ENCODE measurements around the gene PCGF3. TPM values are rescaled to one million over a fixed set of nuclear protein-coding genes. Genes with fewer than 3 reads are reported as not detected.
A peak's percentile ranks its signal among the peaks of the same experiment; 100 is the strongest.

Gene PCGF3
- total and polyA plus RNA-seq, 9 of the 15 experiments (the other 6 are each of a cell fraction or from before 2014, with no cell fraction given), result 2.6 to 46.1 (median 20.3) TPM

DNA sequence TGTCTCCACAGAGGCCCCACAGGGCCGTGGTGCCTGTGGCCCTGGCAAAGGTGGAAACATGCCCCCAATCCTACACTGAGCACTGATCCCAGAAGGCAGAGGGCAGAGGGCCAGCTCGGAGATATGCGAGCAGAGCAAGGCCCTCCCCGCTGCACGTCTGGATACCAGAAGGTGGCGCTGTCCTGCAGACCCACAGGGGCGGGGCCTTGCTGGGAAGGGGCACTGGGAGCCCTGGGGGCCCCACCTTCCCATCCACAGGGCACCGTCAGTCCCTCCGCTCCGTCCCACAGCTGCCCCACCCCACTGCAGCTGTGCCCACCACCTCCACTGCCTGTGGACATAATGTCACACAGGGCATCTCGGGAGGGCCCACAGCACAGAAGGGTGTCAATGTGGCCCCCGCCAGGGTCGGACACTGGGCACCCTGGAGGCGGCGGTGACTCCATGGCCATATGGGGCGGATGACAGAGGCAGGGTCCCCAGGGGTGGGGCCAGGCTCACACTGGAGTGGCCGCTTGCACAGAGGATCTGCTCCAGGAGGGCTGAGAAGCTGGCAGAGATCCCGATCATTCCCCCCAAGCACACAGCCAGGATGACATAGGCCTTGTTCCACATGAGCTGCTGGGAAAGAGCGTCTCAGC, 21.5 kb upstream of the PCGF3 start:
- peak overlapping the region in 1 of 2 experiments; percentile 70; a peak in 2 of 4 replicates for H3K9ac ChIP-seq (ENCODE audit: insufficient read depth in 1 of 2, low read depth in 2 of 2, low read length in 2 of 2)
- no peaks in the 10 kb centered on the region for H3K9me3 ChIP-seq (replicated peaks; ENCODE audit: control insufficient read depth, insufficient read depth, low read depth, low read length)
- H2AFZ ChIP-seq (ENCODE audit: low read depth, low read length), result no peak overlapping the region
- H3K4me3 ChIP-seq, result no peak overlapping the region
- FAIRE-seq, result peak; percentile 70
- peak; percentile 69 to 83 (median 74) for DNase-seq (ENCODE audit: extremely low read depth in 1 of 4, low spot score in 3 of 4)
- CTCF ChIA-PET (ENCODE audit: low intra/inter-chr PET ratio), result interaction anchor here (0.6 kb wide), 1 partner anchor 10 kb away, joined by 5 read pairs; the partner anchor contains the start of genes ATP5ME and MYL5
- peak overlapping the region; percentile 7; the same call in 1 of the 2 replicates for H3K4me2 ChIP-seq (ENCODE audit: insufficient read depth, low read length)
- H3K27me3 ChIP-seq (ENCODE audit: control insufficient read depth in 2 of 2, insufficient read depth in 2 of 2, low read length in 2 of 2), result no peaks in the 10 kb centered on the region
- in situ Hi-C loops (cut with MboI), result no loop called here
- peaks cover 25 to 94% of the 10 kb centered on the region in 2 experiments for H3K4me1 ChIP-seq (replicated peaks in 1 of 2; ENCODE audit: control insufficient read depth in 2 of 2, insufficient read depth in 2 of 2, low read length in 2 of 2)
- BruUV-seq (replicated peaks), result no TSS peak
- no peaks in the 10 kb centered on the region for H3K36me3 ChIP-seq (ENCODE audit: control insufficient read depth, insufficient read depth, low read length)
- peaks cover 7% of the 10 kb centered on the region; the same call in 2 of the 3 replicates for H3K79me2 ChIP-seq (ENCODE audit: control insufficient read depth, insufficient read depth, low read length)
- H3K9me1 ChIP-seq (ENCODE audit: control insufficient read depth, insufficient read depth, low read length), result no peaks in the 10 kb centered on the region
- H4K20me1 ChIP-seq (replicated peaks; ENCODE audit: control insufficient read depth, insufficient read depth, low read length), result 0 out of 2 replicates have a peak, but pooled peaks cover 4% of the 10 kb centered on the region
- intact Hi-C loops (cut with micrococcal nuclease), result loop anchor here (5.0 to 10.0 kb wide), 3 partner anchors 51 to 301 kb away; partner anchors contain the start of gene IDUA
- H3K27ac ChIP-seq (ENCODE audit: extremely low read depth, low read depth, low read length), result no peak overlapping the region
- ATAC-seq, result peak; percentile 68
- 21% methylated on average over 19 of the region's 19 CpGs for WGBS (ENCODE audit: insufficient coverage, low coverage, missing lambda C conversion rate)
- POLR2A ChIA-PET, result interaction anchor here (0.5 to 0.7 kb wide), 5 partner anchors 10 to 1985 kb away, joined by 3 to 4 read pairs (median 3); partner anchors contain the start of genes ATP5ME and MYL5
- TF ChIP-seq RB1 (IDR thresholded peaks at IDR 0.05; ENCODE audit: low read depth) (peak; percentile 69), PCBP2 (IDR thresholded peaks at IDR 0.05; ENCODE audit: low read depth, low read length, poor library complexity, severe bottlenecking) (no peak), CTBP1 (IDR thresholded peaks at IDR 0.05; ENCODE audit: borderline replicate concordance) (peak; percentile 69), ARID2 (IDR thresholded peaks at IDR 0.05) (0 out of 2 replicates have a peak, but pooled peaks have one; percentile 20), PRMT5 (CRISPR knock-in tag; IDR thresholded peaks at IDR 0.05) (no peak), CREM (IDR thresholded peaks at IDR 0.05; ENCODE audit: low read depth) (peak; percentile 59), FUS (optimal IDR thresholded peaks at IDR 0.05; ENCODE audit: low read depth, low read length) (no peak), GTF2B (IDR thresholded peaks at IDR 0.05; ENCODE audit: extremely low read depth, insufficient read length) (no peak), RUNX1 (IDR thresholded peaks at IDR 0.05; ENCODE audit: low read depth) (no peak), YBX1 (IDR thresholded peaks at IDR 0.05) (no peak), ATF7 (IDR thresholded peaks at IDR 0.05) (peak; percentile 34; the same call in 1 of the 2 replicates), PHTF2 (CRISPR knock-in tag; IDR thresholded peaks at IDR 0.05) (no peak), POU5F1 (IDR thresholded peaks at IDR 0.05; ENCODE audit: borderline replicate concordance, low read depth, low read length, partially characterized antibody) (no peak), MAZ (CRISPR knock-in tag; conservative IDR thresholded peaks at IDR 0.05 in 1 of 2, IDR thresholded peaks at IDR 0.05 in 1 of 2) (peak; percentile 86 to 96)
- TF ChIP-seq, protein P1, sequence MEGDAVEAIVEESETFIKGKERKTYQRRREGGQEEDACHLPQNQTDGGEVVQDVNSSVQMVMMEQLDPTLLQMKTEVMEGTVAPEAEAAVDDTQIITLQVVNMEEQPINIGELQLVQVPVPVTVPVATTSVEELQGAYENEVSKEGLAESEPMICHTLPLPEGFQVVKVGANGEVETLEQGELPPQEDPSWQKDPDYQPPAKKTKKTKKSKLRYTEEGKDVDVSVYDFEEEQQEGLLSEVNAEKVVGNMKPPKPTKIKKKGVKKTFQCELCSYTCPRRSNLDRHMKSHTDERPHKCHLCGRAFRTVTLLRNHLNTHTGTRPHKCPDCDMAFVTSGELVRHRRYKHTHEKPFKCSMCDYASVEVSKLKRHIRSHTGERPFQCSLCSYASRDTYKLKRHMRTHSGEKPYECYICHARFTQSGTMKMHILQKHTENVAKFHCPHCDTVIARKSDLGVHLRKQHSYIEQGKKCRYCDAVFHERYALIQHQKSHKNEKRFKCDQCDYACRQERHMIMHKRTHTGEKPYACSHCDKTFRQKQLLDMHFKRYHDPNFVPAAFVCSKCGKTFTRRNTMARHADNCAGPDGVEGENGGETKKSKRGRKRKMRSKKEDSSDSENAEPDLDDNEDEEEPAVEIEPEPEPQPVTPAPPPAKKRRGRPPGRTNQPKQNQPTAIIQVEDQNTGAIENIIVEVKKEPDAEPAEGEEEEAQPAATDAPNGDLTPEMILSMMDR (IDR thresholded peaks at IDR 0.05 in 2 of 3, conservative IDR thresholded peaks at IDR 0.05 in 1 of 3; ENCODE audit: insufficient read depth in 2 of 3, low read depth in 1 of 3, low read length in 3 of 3), result peak; percentile 82 to 85 (median 84)
- TF ChIP-seq, protein P2, sequence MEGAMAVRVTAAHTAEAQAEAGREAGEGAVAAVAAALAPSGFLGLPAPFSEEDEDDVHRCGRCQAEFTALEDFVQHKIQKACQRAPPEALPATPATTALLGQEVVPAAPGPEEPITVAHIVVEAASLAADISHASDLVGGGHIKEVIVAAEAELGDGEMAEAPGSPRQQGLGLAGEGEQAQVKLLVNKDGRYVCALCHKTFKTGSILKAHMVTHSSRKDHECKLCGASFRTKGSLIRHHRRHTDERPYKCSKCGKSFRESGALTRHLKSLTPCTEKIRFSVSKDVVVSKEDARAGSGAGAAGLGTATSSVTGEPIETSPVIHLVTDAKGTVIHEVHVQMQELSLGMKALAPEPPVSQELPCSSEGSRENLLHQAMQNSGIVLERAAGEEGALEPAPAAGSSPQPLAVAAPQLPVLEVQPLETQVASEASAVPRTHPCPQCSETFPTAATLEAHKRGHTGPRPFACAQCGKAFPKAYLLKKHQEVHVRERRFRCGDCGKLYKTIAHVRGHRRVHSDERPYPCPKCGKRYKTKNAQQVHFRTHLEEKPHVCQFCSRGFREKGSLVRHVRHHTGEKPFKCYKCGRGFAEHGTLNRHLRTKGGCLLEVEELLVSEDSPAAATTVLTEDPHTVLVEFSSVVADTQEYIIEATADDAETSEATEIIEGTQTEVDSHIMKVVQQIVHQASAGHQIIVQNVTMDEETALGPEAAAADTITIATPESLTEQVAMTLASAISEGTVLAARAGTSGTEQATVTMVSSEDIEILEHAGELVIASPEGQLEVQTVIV (CRISPR knock-in tag; IDR thresholded peaks at IDR 0.05; ENCODE audit: borderline replicate concordance), result no peak

All from K562 (cell line).